ENCODE results near the gene PTPRH. TPM values are rescaled to one million over a fixed set of nuclear protein-coding genes. Genes with fewer than 3 reads are reported as not detected.
"Not testable (repeated sequence)": the region's sequence is repeated elsewhere in the genome, so short reads cannot be mapped to it uniquely, and the experiment has no call there.

The PTPRH gene
- polyA plus RNA-seq, 1 experiment = 1.3 TPM

DNA sequence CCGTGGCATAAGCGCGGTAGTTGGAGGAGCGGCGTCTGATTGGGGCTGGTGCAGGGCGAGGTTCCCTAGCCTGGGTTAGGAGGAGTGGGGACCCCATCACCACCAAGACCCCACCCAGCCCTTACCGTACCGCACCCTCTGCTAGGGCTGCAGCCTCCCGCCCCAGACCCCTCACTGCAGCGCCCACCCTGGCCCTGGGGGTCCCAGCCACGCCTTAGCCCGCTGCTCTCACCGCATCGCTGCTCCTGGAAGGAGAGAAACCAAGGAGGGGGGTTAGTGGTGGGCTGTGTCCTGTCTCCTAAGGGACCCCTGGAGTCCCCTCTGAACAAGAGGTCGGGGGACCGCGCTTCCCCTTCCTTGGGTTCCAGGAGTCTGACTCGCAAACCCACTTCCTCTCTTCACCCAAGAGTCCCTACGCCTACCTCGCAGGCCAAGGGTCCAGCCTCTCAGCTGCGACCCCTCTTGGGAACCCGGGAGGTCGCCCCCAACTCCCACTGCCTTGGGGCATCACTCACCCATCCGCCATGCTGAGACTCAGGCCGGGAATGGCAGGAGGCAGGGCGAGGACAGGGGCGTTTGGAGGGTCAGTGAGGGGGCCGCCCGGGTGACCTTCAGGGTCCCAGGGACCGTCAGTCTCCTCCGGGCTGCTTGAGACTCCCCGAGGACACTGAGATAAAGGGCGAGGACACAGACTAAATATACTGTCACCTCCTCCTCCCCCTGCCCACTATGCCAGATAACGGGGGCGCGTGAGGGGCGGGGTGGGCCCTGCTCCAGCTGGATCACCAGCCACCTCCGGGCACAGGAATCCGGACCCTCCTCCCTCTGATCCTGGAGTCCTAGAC, 52.0 kb downstream of the PTPRH start, which contains the start of gene TNNI3:
TNNI3 (minus strand) TSS at position 669 of the 845 bp plus-strand sequence; CDS start at position 526, 143 bp downstream.
- no peak within 1 kb of the TSS for H3K4me3 ChIP-seq (ENCODE audit: low read depth, low read length)
- POLR2A ChIA-PET = interaction anchor here (0.8 kb wide), 1 partner anchor 211 kb away, joined by 3 read pairs; no protein-coding TSS in a partner anchor

DNA sequence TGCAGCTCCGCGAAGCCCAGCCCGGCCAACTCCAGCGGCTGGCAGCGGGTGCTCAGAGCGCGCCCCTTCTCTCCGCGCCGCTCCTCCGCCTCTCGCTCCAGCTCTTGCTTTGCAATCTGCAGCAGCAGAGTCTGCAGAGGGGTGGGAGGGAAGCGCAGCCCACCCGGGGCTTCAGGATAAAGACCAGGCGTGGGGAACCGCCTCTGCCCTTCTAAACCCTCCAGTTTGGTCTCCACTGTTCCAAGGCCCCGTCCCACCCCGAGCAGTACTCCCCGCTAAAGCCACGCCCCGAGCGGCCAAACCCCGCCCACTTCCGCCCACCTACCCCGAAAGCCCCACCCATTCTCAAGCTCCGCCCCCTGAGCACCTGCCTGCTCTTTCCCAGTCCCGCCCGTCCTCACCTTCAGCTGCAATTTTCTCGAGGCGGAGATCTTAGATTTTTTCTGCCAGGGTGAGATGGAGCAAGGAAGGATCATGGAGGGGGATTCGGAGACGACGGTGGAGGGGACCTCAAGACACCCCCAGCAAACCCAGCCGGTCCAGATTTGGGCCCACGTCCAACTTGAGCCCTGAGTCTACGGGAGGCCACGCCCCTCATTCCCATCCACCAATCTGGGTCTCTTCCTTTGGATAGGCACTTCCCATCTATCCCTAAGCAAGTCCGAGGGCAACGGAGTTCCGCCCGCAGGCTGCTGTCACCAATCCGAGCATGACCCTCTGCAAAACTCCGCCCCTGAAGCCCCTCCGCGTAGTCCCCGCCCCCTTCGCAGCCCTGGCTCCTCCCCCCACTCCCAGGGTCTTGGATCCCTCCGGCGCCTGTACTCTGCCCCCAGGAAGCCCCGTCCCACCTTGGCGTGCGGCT, 52.9 kb downstream of the PTPRH start:
- ChIA-PET POLR2A (interaction anchor here (0.6 kb wide), 1 partner anchor 136 kb away, joined by 3 read pairs; no protein-coding TSS in a partner anchor), CTCF (no interaction called here)
- peaks cover 28% of the 10 kb centered on the region for H3K27me3 ChIP-seq (ENCODE audit: control insufficient read depth, insufficient read depth, low read length)
- DNase-seq (ENCODE audit: low read depth, low spot score) = no peak
- H3K4me3 ChIP-seq (ENCODE audit: low read depth, low read length) = 0 out of 2 replicates have a peak overlapping the region, but pooled peaks have one; percentile 10
- no peak overlapping the region for H3K27ac ChIP-seq (ENCODE audit: low read depth, low read length)
- TF ChIP-seq, protein P1, sequence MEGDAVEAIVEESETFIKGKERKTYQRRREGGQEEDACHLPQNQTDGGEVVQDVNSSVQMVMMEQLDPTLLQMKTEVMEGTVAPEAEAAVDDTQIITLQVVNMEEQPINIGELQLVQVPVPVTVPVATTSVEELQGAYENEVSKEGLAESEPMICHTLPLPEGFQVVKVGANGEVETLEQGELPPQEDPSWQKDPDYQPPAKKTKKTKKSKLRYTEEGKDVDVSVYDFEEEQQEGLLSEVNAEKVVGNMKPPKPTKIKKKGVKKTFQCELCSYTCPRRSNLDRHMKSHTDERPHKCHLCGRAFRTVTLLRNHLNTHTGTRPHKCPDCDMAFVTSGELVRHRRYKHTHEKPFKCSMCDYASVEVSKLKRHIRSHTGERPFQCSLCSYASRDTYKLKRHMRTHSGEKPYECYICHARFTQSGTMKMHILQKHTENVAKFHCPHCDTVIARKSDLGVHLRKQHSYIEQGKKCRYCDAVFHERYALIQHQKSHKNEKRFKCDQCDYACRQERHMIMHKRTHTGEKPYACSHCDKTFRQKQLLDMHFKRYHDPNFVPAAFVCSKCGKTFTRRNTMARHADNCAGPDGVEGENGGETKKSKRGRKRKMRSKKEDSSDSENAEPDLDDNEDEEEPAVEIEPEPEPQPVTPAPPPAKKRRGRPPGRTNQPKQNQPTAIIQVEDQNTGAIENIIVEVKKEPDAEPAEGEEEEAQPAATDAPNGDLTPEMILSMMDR (IDR thresholded peaks at IDR 0.05; ENCODE audit: low read depth, low read length) = no peak
- H3K9me3 ChIP-seq (ENCODE audit: control insufficient read depth, insufficient read depth, low read length) = peaks cover 20% of the 10 kb centered on the region; the same call in 1 of the 2 replicates

More for the DNA sequence above, 52.0 kb downstream of the PTPRH start, which contains the start of gene TNNI3:
- CTCF ChIA-PET = no interaction called here
- TF ChIP-seq, protein P1 (IDR thresholded peaks at IDR 0.05; ENCODE audit: low read depth, low read length) = no peak
- Histone ChIP-seq H3K27ac (ENCODE audit: low read depth, low read length) (no peak within 1 kb of the TSS), H3K9me3 (ENCODE audit: control insufficient read depth, insufficient read depth, low read length) (peaks cover 17% of the 10 kb centered on the region; the same call in 1 of the 2 replicates), H3K27me3 (ENCODE audit: control insufficient read depth, insufficient read depth, low read length) (peaks cover 36% of the 10 kb centered on the region)
- no peak for DNase-seq (ENCODE audit: low read depth, low spot score)

DNA sequence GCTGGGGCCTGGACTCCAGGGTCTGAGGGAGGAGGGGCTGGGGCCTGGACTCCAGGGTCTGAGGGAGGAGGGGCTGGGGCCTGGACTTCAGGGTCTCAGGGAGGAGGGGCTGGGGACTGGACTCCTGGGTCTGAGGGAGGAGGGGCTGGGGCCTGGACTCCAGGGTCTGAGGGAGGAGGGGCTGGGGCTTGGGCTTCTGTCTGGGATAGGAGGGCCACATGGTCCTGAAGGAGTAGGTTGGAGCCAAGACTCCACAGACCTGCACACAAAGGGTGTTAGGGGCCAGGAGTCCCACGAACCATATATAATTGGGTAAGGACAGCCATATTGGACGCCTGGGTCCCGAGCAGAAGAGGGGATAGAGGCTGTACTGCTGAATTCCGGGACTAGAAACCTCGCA, 53.5 kb downstream of the PTPRH start:
- peaks cover 22% of the 10 kb centered on the region for H3K27me3 ChIP-seq (ENCODE audit: control insufficient read depth, insufficient read depth, low read length)
- peaks cover 20% of the 10 kb centered on the region; the same call in 1 of the 2 replicates for H3K9me3 ChIP-seq (ENCODE audit: control insufficient read depth, insufficient read depth, low read length)
- POLR2A ChIA-PET; H3K4me3 ChIP-seq (ENCODE audit: low read depth, low read length); DNase-seq (ENCODE audit: low read depth, low spot score); H3K27ac ChIP-seq (ENCODE audit: low read depth, low read length); CTCF ChIA-PET: not testable (repeated sequence)

DNA sequence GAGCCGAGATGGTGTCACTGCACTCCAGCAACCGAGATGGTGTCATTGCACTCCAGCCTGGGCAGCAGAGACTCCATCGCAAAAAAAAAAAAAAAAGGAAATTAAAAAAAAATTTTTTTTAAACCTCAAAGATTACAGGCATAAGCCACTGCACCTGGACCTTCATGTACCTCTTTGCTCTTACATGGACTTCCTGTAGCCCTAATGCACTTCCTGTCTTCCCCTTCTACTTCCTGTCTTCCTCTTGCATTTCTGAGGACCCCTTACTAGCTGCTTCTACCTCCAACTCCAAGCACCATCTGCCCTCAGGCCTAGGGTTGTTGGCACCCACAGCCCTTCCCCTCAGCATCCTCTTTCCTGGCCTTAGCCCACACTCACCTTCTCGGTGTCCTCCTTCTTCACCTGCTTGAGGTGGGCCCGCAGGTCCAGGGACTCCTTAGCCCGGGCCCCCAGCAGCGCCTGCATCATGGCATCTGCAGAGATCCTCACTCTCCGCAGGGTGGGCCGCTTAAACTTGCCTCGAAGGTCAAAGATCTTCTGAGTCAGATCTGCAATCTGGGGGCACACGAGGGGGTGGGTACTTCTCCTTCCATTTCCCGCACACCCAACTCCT, 55.5 kb downstream of the PTPRH start:
- TF ChIP-seq, protein P1 (IDR thresholded peaks at IDR 0.05; ENCODE audit: low read depth, low read length) = no peak
- no peak overlapping the region for H3K4me3 ChIP-seq (ENCODE audit: low read depth, low read length)
- ChIA-PET POLR2A (interaction anchor here (0.7 kb wide), 1 partner anchor 185 kb away, joined by 5 read pairs; no protein-coding TSS in a partner anchor), CTCF (no interaction called here)
- no peak for DNase-seq (ENCODE audit: low read depth, low spot score)
- peaks cover 18% of the 10 kb centered on the region; the same call in 1 of the 2 replicates for H3K9me3 ChIP-seq (ENCODE audit: control insufficient read depth, insufficient read depth, low read length)
- peaks cover 34% of the 10 kb centered on the region for H3K27me3 ChIP-seq (ENCODE audit: control insufficient read depth, insufficient read depth, low read length)
- H3K27ac ChIP-seq (ENCODE audit: low read depth, low read length) = no peak overlapping the region

DNA sequence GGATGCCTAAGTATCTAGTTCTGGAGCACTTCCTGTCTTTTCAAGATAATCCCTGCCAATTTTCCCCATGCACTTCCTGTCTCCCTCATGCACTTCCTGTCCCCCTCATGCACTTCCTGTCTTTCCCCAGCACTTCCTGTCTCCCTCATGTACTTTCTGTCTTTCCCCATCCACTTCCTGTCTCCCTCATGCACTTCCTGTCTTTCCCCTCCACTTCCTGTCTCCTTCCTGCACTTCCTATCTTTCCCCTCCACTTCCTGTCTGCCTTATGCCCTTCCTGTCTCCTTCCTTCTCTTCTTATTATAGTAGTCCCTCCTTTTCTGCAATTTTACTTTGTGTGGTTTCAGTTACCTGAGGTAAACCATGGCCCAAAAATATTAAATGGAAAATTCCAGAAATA, 57.3 kb downstream of the PTPRH start:
- CTCF ChIA-PET = interaction anchor here (1.6 kb wide), 1 partner anchor 8 kb away, joined by 8 read pairs; no protein-coding TSS in a partner anchor

More for the DNA sequence above, 57.3 kb downstream of the PTPRH start:
- Histone ChIP-seq H3K9me3 (ENCODE audit: control insufficient read depth, insufficient read depth, low read length) (peaks cover 13% of the 10 kb centered on the region; the same call in 1 of the 2 replicates), H3K27ac (ENCODE audit: low read depth, low read length) (no peak overlapping the region), H3K27me3 (ENCODE audit: control insufficient read depth, insufficient read depth, low read length) (peaks cover 40% of the 10 kb centered on the region), H3K4me3 (ENCODE audit: low read depth, low read length) (no peak overlapping the region)
- no peak for DNase-seq (ENCODE audit: low read depth, low spot score)
- POLR2A ChIA-PET = interaction anchor here (0.8 kb wide), 1 partner anchor 107 kb away, joined by 5 read pairs; no protein-coding TSS in a partner anchor
- TF ChIP-seq, protein P1 (IDR thresholded peaks at IDR 0.05; ENCODE audit: low read depth, low read length) = no peak
